HG03064 (cell line): Measurements from ENCODE around the gene RBM19.

Experiments used
- ATAC-seq: cut with Tn5 transposase; IDR thresholded peaks from one replicate; pipeline ENCODE4 v1.9.1; 2021; ENCODE audit warnings: low read depth; ENCODE audit not compliant: unreplicated experiment

Gene RBM19

GRCh38 chr12:113959096-113959495 lies 7.0 kb downstream of the RBM19 start:
- ATAC-seq: no peak

- no peak for ATAC-seq
Measured at GRCh38 chr12:113958108-113958507, 8.0 kb downstream of the RBM19 start.

- no peak for ATAC-seq
Measured at GRCh38 chr12:113957627-113958026, 8.5 kb downstream of the RBM19 start.

GRCh38 chr12:113955109-113955970 lies 10.8 kb downstream of the RBM19 start:
- ATAC-seq: no peak

GRCh38 chr12:113954547-113954946 lies 11.6 kb downstream of the RBM19 start:
- no peak for ATAC-seq

GRCh38 chr12:113950873-113951272 lies 15.3 kb downstream of the RBM19 start:
- no peak for ATAC-seq

- no peak for ATAC-seq
Measured at GRCh38 chr12:113949321-113950305, 16.5 kb downstream of the RBM19 start.

- ATAC-seq: no peak
Measured at GRCh38 chr12:113948151-113948914, 17.8 kb downstream of the RBM19 start.

GRCh38 chr12:113946175-113946574 lies 19.9 kb downstream of the RBM19 start:
- ATAC-seq: no peak

GRCh38 chr12:113945174-113946173 lies 20.7 kb downstream of the RBM19 start:
- no peak for ATAC-seq

- ATAC-seq: no peak
Measured at GRCh38 chr12:113942209-113942608, 23.9 kb downstream of the RBM19 start.

- ATAC-seq: no peak
Measured at GRCh38 chr12:113941208-113941486, 25.0 kb downstream of the RBM19 start.

GRCh38 chr12:113940357-113941207 lies 25.5 kb downstream of the RBM19 start:
- ATAC-seq: no peak

GRCh38 chr12:113939867-113940266 lies 26.3 kb downstream of the RBM19 start:
- ATAC-seq: no peak

GRCh38 chr12:113938471-113938870 lies 27.7 kb downstream of the RBM19 start:
- ATAC-seq: no peak

GRCh38 chr12:113936460-113936859 lies 29.7 kb downstream of the RBM19 start:
- ATAC-seq: no peak

GRCh38 chr12:113935459-113935858 lies 30.7 kb downstream of the RBM19 start:
- ATAC-seq: no peak

- no peak for ATAC-seq
Measured at GRCh38 chr12:113934946-113935345, 31.2 kb downstream of the RBM19 start.
